Astrocyte of the spinal cord (primary cell): ENCODE measurements around the gene FNDC3B.

Experiments
- DNase-seq: peaks from one replicate; pipeline ENCODE4 v3.0.0; 2011; ENCODE audit warnings: low read depth, low spot score
- H3K4me3 ChIP-seq: 2 replicates; pipeline ENCODE4 v1.5.1; 2011; ENCODE audit warnings: low read depth, mild to moderate bottlenecking, low read length, moderate library complexity
- in situ Hi-C: cut with HindIII; loops from 2 replicates; pipeline ENCODE4 v1.10.0; 2017; ENCODE audit warnings: low sequenced_read_pairs
- TF ChIP-seq, protein P1 (sequence below): IDR thresholded peaks from 2 replicates; pipeline ENCODE4 v1.5.1; 2012; ENCODE audit warnings: low read depth, mild to moderate bottlenecking, low read length, inconsistent platforms

The FNDC3B gene

DNA sequence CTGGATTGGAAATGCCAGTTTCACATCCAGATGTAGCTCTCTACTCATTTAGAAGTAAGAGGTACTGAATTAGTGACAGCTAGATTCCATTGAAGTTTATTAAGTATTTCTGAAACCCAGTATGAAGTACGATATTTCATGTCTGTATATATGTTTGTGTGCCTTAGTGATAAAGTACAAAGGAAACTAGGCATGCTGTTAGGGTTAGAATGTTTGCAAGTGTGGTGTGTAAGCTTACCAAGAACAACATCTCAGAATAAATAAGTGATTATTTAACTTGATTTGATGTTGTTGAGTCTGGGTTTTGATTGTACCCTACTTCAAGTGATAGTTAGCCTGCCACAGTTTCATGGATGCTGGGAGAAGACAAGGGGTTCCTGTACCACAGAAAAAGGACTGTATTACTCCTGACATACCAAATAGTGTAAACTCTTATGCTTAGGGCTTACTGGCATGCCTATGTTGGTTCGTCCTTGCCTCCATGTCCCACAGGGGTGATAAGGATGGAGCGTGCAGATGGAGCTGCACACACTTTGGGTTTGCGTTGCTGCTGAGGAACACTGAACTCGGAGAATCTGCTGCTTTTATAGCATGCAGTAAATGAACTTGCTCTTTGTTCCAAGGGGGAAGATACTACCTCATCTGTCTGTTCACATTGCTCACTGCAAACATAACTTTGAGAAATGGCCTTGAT is 43.6 kb downstream of the FNDC3B start:
- in situ Hi-C loops, result no loop called here
- TF ChIP-seq, protein P1, sequence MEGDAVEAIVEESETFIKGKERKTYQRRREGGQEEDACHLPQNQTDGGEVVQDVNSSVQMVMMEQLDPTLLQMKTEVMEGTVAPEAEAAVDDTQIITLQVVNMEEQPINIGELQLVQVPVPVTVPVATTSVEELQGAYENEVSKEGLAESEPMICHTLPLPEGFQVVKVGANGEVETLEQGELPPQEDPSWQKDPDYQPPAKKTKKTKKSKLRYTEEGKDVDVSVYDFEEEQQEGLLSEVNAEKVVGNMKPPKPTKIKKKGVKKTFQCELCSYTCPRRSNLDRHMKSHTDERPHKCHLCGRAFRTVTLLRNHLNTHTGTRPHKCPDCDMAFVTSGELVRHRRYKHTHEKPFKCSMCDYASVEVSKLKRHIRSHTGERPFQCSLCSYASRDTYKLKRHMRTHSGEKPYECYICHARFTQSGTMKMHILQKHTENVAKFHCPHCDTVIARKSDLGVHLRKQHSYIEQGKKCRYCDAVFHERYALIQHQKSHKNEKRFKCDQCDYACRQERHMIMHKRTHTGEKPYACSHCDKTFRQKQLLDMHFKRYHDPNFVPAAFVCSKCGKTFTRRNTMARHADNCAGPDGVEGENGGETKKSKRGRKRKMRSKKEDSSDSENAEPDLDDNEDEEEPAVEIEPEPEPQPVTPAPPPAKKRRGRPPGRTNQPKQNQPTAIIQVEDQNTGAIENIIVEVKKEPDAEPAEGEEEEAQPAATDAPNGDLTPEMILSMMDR, result no peak
- no peak for DNase-seq
- no peak overlapping the region for H3K4me3 ChIP-seq

DNA sequence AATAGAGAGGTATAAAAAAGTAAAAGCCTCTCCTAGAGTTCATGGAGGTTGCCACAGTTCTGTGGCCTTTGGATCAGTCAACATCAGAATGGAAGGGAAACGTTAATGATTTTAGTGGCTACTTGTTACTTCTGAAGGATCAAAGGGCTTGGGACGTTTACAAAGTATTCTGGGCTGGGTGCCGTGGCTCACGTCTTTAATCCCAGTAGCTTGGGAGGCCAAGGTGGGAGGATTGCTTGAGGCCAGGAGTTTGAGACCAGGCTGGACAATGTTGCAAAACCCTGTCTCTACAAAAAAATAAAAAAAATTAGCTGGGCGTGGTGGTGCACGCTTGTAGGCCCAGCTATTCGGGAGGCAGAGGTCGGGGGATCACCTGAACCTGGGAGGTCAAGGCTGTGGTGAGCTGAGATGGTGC is 44.6 kb downstream of the FNDC3B start:
- DNase-seq, result no peak
- in situ Hi-C loops, result no loop called here

DNA sequence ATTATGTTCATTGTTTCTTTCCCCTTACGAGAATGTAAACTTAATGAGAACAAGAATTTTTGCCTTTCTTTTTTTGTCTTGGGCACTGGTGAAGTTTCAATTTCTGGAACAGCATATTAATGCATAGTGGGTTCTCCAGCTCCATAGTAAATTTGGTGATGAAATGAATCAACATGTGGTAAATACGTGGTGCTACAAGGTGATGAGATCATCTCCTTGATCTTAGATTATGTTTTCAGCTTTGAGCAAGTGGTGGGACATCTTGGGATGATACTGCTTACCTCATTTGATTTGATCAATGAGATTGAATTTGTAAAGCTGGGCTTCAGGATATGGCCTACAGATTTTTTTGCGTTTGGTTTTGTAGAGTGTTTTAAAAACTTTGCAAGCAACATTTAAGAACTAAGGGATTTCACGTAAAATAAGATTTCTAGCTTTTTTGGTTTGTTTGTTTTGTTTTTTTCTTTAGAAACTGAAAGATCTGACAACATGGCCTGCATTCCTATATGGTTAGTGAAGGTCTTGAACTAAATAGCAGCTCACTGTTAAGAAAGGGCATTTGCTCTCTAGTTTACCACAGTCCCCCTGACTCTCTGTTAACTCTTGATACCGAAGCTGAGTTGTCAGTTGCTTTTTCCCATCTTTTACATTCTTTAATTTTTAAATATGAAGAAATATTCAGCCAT is 45.6 kb downstream of the FNDC3B start:
- no peak overlapping the region for H3K4me3 ChIP-seq
- DNase-seq, result no peak
- TF ChIP-seq, protein P1, result no peak
- in situ Hi-C loops, result no loop called here

More for the DNA sequence above, 44.6 kb downstream of the FNDC3B start:
- H3K4me3 ChIP-seq, result no peak overlapping the region
- TF ChIP-seq, protein P1, result no peak

DNA sequence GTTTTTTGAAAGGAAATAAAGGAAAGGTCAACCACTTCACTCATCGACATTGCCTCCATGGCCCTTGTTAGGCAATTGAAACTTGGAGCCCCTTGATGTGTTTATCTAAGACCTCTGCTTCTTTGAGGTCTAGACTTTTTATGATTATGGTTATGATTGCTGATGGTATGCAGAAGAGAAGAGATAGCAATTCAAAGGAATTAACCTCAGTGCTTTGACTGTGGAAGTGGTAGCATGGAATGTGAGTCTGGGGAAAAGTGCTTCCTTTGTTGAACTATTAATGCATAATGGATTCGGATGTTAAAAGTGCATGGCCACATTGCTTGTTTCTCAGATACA is 46.1 kb downstream of the FNDC3B start:
- TF ChIP-seq, protein P1, result no peak
- no peak overlapping the region for H3K4me3 ChIP-seq
- in situ Hi-C loops, result no loop called here
- DNase-seq, result no peak

DNA sequence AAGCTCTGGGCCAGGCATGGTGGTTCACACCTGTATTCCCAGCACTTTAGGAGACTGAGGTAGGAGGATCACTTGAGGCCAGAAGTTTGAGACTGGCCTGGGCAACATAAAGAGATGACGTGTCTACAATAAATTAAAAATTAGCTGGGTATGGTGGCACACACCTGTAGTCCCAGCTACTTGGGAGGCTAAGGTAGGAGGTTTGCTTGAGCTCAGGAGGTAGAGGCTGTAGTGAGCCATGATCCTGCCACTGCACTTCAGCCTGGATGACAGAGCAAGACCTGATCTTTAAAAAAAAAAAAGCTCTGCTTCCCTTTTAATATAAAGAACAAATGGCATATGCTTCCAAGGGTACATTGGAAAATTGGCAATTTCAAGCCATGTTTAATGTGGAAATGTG is 46.7 kb downstream of the FNDC3B start:
- in situ Hi-C loops, result no loop called here
- TF ChIP-seq, protein P1, result no peak
- DNase-seq, result no peak
- no peak overlapping the region for H3K4me3 ChIP-seq

DNA sequence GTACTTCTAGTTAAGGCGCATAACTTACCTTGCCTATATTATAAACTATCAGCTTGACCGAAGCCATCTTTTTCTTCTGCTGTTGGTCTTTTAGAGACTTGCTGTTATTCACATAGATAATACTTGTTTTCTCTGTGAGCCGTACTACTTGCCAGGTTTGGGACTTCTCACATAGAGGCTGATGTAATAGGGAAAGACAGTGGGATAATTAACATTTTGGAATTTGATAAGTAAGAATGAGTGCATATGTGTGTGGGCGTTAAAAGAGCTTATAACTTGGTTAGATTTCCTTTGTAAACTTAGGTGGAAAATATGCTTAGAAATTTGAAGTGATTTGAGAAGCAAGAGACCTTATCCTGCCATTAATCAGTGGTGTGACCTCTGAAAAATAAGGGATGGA is 47.8 kb downstream of the FNDC3B start:
- no peak for DNase-seq
- TF ChIP-seq, protein P1, result no peak
- H3K4me3 ChIP-seq, result no peak overlapping the region
- in situ Hi-C loops, result no loop called here
